DOHH2 (cell line): ENCODE data around the gene PSMD3.

ENCODE experiments used
- CTCF ChIP-seq: fragments of 200-600 bp; sonication (generic); IDR thresholded peaks from one replicate; pipeline ENCODE4 v1.5.1; 2014; ENCODE audit warnings: antibody characterized with exemption, mild to moderate bottlenecking, low read depth, low read length; ENCODE audit not compliant: poor library complexity, severe bottlenecking
- EZH2phosphoT487 ChIP-seq: fragments of 200-600 bp; sonication (generic); IDR thresholded peaks from 2 replicates; pipeline ENCODE4 v1.6.1; 2017; ENCODE audit warnings: borderline replicate concordance, mild to moderate bottlenecking, antibody characterized with exemption, low read length, moderate library complexity, mixed read lengths

GRCh38 chr17:40019140-40019991, 38.8 kb downstream of the PSMD3 start:
- TF ChIP-seq CTCF (no peak), EZH2phosphoT487 (no peak)
